Measurements from ENCODE around the gene ITPR3. TPM values are rescaled to one million over a fixed set of nuclear protein-coding genes. Genes with fewer than 3 reads are reported as not detected.
A peak's percentile ranks its signal among the peaks of the same experiment; 100 is the strongest.

The ITPR3 gene
- total and polyA plus RNA-seq, 2 experiments from 2014 or later: 0.13 to 1.1 TPM

DNA sequence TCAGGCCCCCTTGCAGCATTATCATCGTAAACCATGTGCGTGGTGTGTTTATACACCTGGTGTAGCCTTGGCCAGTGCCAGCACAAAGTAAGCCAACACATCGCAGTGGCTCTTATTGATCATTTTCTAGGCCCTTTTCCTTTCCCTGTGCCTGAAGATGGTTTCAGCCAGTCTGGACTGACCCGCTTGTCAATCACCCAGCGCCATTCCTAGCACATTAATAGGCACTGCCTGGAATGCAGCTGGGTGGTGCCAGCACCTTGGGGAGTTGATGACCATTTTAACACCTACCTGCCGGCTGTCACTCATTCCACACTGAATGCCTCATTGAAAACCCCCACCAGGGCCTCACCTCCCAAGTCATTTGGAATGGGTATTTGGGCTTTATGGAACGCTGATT, 95.3 kb downstream of the ITPR3 start:
- H3K4me3 ChIP-seq: no peak overlapping the region
- no peaks in the 10 kb centered on the region for H3K4me1 ChIP-seq (ENCODE audit: low read depth)
- H3K36me3 ChIP-seq: no peaks in the 10 kb centered on the region
- H3K27me3 ChIP-seq: no peaks in the 10 kb centered on the region
- TF ChIP-seq, protein P1, sequence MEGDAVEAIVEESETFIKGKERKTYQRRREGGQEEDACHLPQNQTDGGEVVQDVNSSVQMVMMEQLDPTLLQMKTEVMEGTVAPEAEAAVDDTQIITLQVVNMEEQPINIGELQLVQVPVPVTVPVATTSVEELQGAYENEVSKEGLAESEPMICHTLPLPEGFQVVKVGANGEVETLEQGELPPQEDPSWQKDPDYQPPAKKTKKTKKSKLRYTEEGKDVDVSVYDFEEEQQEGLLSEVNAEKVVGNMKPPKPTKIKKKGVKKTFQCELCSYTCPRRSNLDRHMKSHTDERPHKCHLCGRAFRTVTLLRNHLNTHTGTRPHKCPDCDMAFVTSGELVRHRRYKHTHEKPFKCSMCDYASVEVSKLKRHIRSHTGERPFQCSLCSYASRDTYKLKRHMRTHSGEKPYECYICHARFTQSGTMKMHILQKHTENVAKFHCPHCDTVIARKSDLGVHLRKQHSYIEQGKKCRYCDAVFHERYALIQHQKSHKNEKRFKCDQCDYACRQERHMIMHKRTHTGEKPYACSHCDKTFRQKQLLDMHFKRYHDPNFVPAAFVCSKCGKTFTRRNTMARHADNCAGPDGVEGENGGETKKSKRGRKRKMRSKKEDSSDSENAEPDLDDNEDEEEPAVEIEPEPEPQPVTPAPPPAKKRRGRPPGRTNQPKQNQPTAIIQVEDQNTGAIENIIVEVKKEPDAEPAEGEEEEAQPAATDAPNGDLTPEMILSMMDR (IDR thresholded peaks at IDR 0.05; ENCODE audit: low read depth, low read length): no peak
- H3K9me3 ChIP-seq (ENCODE audit: low read depth): no peaks in the 10 kb centered on the region
- no peak for DNase-seq (ENCODE audit: low read depth in 1 of 2, low spot score in 1 of 2)
- no peak overlapping the region for H3K27ac ChIP-seq

DNA sequence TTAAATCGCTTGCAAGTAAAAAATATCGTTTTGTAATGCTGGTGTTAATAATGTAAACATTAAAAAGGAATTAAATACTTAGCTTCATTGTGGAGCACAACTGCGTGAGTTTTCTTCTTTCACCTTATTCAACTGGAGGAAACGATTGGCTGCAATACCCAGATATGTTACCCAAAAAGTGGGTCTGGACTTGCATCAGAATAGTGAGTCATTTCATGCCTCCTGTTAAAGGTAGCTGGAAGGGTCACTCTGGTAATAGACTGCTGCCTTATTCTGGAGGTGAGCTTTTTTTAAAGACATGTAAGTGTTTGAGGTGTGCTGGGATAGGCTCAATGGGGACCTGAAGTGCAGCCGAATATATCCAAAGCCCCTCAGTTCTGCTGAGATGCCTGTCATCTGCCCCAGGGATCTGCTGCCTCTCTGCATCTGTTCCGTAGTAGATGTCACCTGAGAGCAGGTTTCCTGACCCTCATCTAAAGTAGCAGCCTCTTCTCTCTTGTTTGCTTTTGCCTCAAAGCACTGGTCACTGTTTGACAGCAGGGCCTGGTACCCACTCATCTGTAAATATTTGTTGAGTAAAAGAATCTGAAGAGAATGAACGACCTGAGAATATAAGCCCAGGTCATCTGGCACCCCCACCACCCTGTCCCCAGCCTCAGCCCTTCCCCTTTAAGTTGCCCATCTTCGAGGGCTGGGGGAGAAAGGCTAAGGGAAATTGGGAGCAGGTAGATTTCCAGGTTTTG, 95.9 kb downstream of the ITPR3 start:
- DNase-seq (ENCODE audit: low read depth in 1 of 2, low spot score in 1 of 2): no peak
- H3K4me1 ChIP-seq (ENCODE audit: low read depth): peaks cover 1% of the 10 kb centered on the region
- H3K9me3 ChIP-seq (ENCODE audit: low read depth): no peaks in the 10 kb centered on the region
- H3K27ac ChIP-seq: no peak overlapping the region
- no peak overlapping the region for H3K4me3 ChIP-seq
- no peaks in the 10 kb centered on the region for H3K27me3 ChIP-seq
- H3K36me3 ChIP-seq: no peaks in the 10 kb centered on the region
- TF ChIP-seq, protein P1 (IDR thresholded peaks at IDR 0.05; ENCODE audit: low read depth, low read length): no peak

DNA sequence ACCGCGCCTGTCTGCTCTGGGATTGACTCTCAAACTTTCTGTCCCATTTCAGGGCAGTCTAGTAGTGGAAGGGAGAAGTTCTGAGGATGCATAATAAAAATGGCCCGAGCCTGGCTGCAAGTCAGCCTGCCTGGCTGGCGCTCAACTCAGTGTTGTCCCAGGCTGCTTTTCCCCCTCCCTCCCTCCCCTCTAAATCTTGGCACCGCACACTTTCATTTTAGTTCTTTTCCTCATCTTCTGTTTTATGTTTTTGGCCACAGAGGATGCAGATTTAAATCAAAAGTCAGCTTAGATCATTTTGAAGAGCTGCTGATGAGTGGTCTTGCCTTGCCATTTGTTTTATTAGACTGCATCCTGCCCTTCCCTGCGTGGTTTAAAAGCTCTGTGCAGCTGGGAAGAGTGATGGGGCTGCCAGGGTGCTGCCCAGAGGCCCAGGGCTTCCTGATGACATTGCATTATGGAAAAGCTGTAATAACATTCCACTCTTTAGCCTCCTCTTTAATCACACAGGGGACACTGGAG, 96.9 kb downstream of the ITPR3 start:
- Histone ChIP-seq H3K36me3 (no peaks in the 10 kb centered on the region), H3K4me1 (ENCODE audit: low read depth) (peaks cover 6% of the 10 kb centered on the region), H3K4me3 (no peak overlapping the region), H3K27ac (no peak overlapping the region), H3K9me3 (ENCODE audit: low read depth) (no peaks in the 10 kb centered on the region), H3K27me3 (no peaks in the 10 kb centered on the region)
- DNase-seq (ENCODE audit: low read depth in 1 of 2, low spot score in 1 of 2): peak in 1 of 2 donors; percentile 29
- TF ChIP-seq, protein P1 (IDR thresholded peaks at IDR 0.05; ENCODE audit: low read depth, low read length): no peak

DNA sequence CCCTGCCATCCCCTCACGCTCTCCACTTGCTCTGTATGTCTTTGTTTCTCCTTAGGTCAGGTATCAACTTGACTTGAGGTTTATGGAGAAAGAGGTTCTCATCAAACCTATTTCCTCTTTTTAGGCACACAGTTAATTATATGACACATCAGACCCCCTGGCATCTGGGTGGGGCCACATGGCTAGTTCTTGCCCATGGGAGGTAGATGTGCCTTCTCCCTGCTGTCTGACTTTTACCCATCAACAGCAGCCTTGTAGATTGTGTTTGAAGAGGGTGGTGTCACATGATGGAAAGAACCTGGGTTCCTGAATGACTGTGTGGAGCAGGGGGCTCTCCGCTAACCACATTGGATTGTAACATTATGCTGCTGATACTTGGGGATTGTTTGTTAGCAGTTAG, 97.6 kb downstream of the ITPR3 start:
- TF ChIP-seq, protein P1 (IDR thresholded peaks at IDR 0.05; ENCODE audit: low read depth, low read length): no peak
- DNase-seq (ENCODE audit: low read depth in 1 of 2, low spot score in 1 of 2): no peak
- peaks cover 13% of the 10 kb centered on the region for H3K4me1 ChIP-seq (ENCODE audit: low read depth)
- no peaks in the 10 kb centered on the region for H3K27me3 ChIP-seq
- no peak overlapping the region for H3K27ac ChIP-seq
- no peaks in the 10 kb centered on the region for H3K36me3 ChIP-seq
- no peak overlapping the region for H3K4me3 ChIP-seq
- H3K9me3 ChIP-seq (ENCODE audit: low read depth): no peaks in the 10 kb centered on the region

DNA sequence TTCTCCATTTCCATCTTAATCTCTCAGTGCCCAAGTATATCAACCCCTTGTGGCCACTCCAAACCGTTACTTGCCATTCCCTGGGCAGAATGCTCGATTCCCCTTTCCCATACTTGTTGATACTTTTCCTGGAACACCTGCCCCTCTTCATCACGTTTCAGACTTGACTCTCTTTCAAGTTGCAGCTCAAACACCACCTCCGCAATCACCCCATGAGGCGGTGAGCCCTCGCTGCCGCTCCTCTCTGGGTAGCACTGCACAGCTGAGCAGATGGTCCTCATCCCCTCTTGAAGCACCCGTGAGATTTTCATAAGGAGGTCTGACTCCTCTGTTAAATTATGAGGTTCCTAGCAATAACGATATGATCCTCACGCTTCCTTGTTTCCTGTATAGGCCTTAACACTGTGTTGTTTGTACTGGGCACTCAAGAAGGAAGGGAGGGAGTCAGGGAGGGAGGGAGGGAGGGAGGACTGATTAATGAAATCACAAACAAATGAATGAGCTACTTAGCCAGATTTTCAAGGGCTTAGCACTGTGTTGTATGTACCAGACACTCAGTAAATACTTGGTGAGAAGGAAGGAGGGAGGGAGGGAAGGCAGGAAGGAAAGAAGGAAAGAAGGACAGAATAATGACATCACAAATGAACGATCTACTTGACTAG, 98.3 kb downstream of the ITPR3 start:
- TF ChIP-seq, protein P1 (IDR thresholded peaks at IDR 0.05; ENCODE audit: low read depth, low read length): no peak
- Histone ChIP-seq H3K27ac (no peak overlapping the region), H3K36me3 (no peaks in the 10 kb centered on the region), H3K9me3 (ENCODE audit: low read depth) (no peaks in the 10 kb centered on the region), H3K27me3 (no peaks in the 10 kb centered on the region), H3K4me1 (ENCODE audit: low read depth) (peaks cover 18% of the 10 kb centered on the region), H3K4me3 (no peak overlapping the region)
- no peak for DNase-seq (ENCODE audit: low read depth in 1 of 2, low spot score in 1 of 2)

Data from cardiac muscle cell (in vitro differentiated cells and primary cell).